Measurements from ENCODE around the gene GON4L.
"Not testable (repeated sequence)": the region's sequence is repeated elsewhere in the genome, so short reads cannot be mapped to it uniquely, and the experiment has no call there.

GON4L gene

DNA sequence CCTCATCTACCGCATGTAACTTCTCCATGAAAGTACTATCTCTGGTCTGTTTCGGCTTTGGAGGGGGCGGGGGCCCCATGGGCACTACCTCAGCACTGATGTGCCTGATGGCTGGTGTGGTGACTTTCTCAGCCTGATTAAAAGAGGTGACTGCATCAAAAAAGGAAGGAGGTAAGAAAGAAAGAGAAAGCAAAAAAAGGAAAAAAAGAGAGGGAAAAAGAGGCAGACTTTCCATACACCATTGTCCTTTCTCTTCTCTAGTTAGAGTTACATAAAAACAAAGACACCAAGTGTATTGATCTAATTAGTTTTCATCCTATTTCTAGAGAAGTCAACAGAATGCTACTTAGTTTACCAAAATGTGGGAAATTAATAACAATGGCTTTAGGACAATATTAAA lies 43.3 kb downstream of the GON4L start:
- Histone ChIP-seq H3K27ac (no peak overlapping the region), H3K4me2 (no peak overlapping the region), H3K36me3 (ENCODE audit: insufficient read depth) (peaks cover 21% of the 10 kb centered on the region; the same call in 1 of the 2 replicates), H3K4me3 (IDR thresholded peaks at IDR 0.05; ENCODE audit: insufficient read depth, low read depth, low read length) (no peak overlapping the region), H3K27me3 (ENCODE audit: insufficient read depth, low read depth) (no peaks in the 10 kb centered on the region), H3K9ac (no peak overlapping the region), H3K4me1 (ENCODE audit: low read depth, poor library complexity, severe bottlenecking) (no peaks in the 10 kb centered on the region), H3K79me2 (ENCODE audit: insufficient read depth, low read depth) (no peaks in the 10 kb centered on the region), H2AFZ (ENCODE audit: low read depth) (no peak overlapping the region), H4K20me1 (ENCODE audit: insufficient read depth) (no peaks in the 10 kb centered on the region)
- TF ChIP-seq, protein P1, sequence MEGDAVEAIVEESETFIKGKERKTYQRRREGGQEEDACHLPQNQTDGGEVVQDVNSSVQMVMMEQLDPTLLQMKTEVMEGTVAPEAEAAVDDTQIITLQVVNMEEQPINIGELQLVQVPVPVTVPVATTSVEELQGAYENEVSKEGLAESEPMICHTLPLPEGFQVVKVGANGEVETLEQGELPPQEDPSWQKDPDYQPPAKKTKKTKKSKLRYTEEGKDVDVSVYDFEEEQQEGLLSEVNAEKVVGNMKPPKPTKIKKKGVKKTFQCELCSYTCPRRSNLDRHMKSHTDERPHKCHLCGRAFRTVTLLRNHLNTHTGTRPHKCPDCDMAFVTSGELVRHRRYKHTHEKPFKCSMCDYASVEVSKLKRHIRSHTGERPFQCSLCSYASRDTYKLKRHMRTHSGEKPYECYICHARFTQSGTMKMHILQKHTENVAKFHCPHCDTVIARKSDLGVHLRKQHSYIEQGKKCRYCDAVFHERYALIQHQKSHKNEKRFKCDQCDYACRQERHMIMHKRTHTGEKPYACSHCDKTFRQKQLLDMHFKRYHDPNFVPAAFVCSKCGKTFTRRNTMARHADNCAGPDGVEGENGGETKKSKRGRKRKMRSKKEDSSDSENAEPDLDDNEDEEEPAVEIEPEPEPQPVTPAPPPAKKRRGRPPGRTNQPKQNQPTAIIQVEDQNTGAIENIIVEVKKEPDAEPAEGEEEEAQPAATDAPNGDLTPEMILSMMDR (conservative IDR thresholded peaks at IDR 0.05; ENCODE audit: low read depth, low read length): no peak

DNA sequence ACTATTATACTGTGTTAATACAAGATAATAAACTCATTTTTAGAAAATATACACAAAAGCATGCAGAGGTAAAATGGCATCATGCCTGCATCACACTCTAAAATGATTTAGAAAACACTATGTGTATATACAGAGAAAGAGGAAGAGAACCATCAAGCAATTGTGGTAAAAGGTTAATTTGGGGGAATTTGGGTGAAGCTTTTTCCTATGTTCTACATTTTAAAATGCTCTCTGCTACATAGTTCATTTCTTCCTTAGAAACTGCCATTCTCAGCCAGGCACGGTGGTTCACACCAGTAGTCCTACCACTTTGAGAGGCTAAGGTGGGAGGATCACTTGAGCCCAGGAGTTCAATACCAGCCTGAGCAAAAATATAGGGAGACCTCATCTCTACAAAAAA lies 44.1 kb downstream of the GON4L start:
- Histone ChIP-seq H4K20me1 (ENCODE audit: insufficient read depth) (no peaks in the 10 kb centered on the region), H3K4me1 (ENCODE audit: low read depth, poor library complexity, severe bottlenecking) (no peaks in the 10 kb centered on the region), H3K27me3 (ENCODE audit: insufficient read depth, low read depth) (no peaks in the 10 kb centered on the region), H3K79me2 (ENCODE audit: insufficient read depth, low read depth) (no peaks in the 10 kb centered on the region), H3K36me3 (ENCODE audit: insufficient read depth) (peaks cover 21% of the 10 kb centered on the region; the same call in 1 of the 2 replicates), H3K4me3 (IDR thresholded peaks at IDR 0.05; ENCODE audit: insufficient read depth, low read depth, low read length) (no peak overlapping the region), H3K27ac (no peak overlapping the region), H3K4me2 (no peak overlapping the region), H3K9ac (no peak overlapping the region), H2AFZ (ENCODE audit: low read depth) (no peak overlapping the region)
- TF ChIP-seq, protein P1 (conservative IDR thresholded peaks at IDR 0.05; ENCODE audit: low read depth, low read length): no peak

DNA sequence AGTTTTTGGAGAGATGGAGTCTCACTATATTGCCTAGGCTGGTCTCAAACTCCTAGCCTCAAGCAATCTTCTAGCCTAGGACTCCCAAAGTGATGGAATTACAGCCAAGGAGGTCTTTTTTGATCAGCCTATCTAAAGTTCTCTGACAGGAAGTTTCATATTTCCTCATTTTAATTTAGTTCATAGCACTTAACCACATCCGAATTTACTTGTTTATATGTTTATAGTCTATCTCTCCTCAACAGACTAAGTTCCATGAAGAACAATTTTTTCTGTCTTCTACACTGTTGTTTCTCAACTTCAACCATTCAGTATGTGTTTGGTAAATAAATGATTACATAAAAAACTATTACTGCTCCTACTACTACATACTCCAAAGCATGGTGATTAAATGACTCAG lies 47.9 kb downstream of the GON4L start:
- no peak overlapping the region for H2AFZ ChIP-seq (ENCODE audit: low read depth)
- peaks cover 18% of the 10 kb centered on the region; the same call in 1 of the 2 replicates for H3K36me3 ChIP-seq (ENCODE audit: insufficient read depth)
- TF ChIP-seq, protein P1 (conservative IDR thresholded peaks at IDR 0.05; ENCODE audit: low read depth, low read length): no peak
- H4K20me1 ChIP-seq (ENCODE audit: insufficient read depth): no peaks in the 10 kb centered on the region
- no peaks in the 10 kb centered on the region for H3K4me1 ChIP-seq (ENCODE audit: low read depth, poor library complexity, severe bottlenecking)
- H3K79me2 ChIP-seq (ENCODE audit: insufficient read depth, low read depth): no peaks in the 10 kb centered on the region
- H3K9ac ChIP-seq: no peak overlapping the region
- no peak overlapping the region for H3K27ac ChIP-seq
- H3K27me3 ChIP-seq (ENCODE audit: insufficient read depth, low read depth): no peaks in the 10 kb centered on the region
- no peak overlapping the region for H3K4me3 ChIP-seq (IDR thresholded peaks at IDR 0.05; ENCODE audit: insufficient read depth, low read depth, low read length)
- no peak overlapping the region for H3K4me2 ChIP-seq

DNA sequence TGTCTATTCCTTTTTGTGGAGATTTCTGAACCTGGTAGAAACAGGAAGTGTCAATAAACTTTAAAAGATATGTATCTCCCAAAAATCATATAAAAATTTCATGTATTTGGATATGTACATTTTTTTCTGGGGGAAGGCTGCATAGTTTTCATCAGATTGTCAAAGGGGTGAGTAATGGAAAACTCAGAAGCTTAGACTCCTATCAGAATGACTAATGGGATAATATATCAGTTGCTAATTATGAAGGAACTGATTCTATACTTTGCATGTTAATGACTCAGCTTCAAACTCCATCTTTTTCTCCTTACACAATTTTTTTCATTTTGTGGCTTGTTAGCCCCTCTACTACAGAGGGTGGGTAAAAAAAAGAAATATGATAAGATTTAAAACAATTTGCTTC lies 55.9 kb downstream of the GON4L start:
- Histone ChIP-seq H3K4me2 (no peak overlapping the region), H2AFZ (ENCODE audit: low read depth) (no peak overlapping the region), H4K20me1 (ENCODE audit: insufficient read depth) (no peaks in the 10 kb centered on the region), H3K79me2 (ENCODE audit: insufficient read depth, low read depth) (no peaks in the 10 kb centered on the region), H3K4me3 (IDR thresholded peaks at IDR 0.05; ENCODE audit: insufficient read depth, low read depth, low read length) (no peak overlapping the region), H3K27ac (no peak overlapping the region), H3K36me3 (ENCODE audit: insufficient read depth) (peaks cover 7% of the 10 kb centered on the region; the same call in 1 of the 2 replicates), H3K27me3 (ENCODE audit: insufficient read depth, low read depth) (no peaks in the 10 kb centered on the region), H3K4me1 (ENCODE audit: low read depth, poor library complexity, severe bottlenecking) (no peaks in the 10 kb centered on the region), H3K9ac (no peak overlapping the region)
- TF ChIP-seq, protein P1 (conservative IDR thresholded peaks at IDR 0.05; ENCODE audit: low read depth, low read length): no peak

DNA sequence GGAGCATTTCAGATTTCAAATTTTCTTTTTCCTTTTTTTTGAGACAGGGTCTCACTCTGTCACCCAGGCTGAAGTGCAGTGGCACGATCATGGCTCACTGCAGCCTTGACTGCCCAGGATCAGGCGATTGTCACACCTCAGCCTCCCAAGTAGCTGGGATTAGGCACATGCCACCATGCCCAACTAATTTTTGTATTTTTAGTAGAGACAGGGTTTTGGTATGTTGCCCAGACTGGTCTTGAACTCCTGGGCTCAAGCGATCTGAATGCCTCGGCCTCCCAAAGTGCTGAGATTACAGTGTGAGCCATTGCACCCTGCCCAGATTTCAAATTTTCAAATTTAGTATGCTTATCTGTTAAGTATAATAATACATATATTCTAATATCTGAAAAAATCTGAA lies 61.4 kb downstream of the GON4L start:
- H3K27ac ChIP-seq; H2AFZ ChIP-seq (ENCODE audit: low read depth); H3K4me1 ChIP-seq (ENCODE audit: low read depth, poor library complexity, severe bottlenecking); H3K9ac ChIP-seq; H3K4me3 ChIP-seq (IDR thresholded peaks at IDR 0.05; ENCODE audit: insufficient read depth, low read depth, low read length); H3K79me2 ChIP-seq (ENCODE audit: insufficient read depth, low read depth); H3K4me2 ChIP-seq; H3K36me3 ChIP-seq (ENCODE audit: insufficient read depth); H4K20me1 ChIP-seq (ENCODE audit: insufficient read depth); H3K27me3 ChIP-seq (ENCODE audit: insufficient read depth, low read depth): not testable (repeated sequence)
